NCI-H187 (cell line): ENCODE results near the gene GADD45GIP1.
A peak's percentile ranks its signal among the peaks of the same experiment; 100 is the strongest.
"Not testable (repeated sequence)": the region's sequence is repeated elsewhere in the genome, so short reads cannot be mapped to it uniquely, and the experiment has no call there.

Experiments used
- DNase-seq, 2 experiments: peaks; one replicate each; lab custom pipeline; 2025; lab: John Stamatoyannopoulos, UW

GADD45GIP1 gene

DNA sequence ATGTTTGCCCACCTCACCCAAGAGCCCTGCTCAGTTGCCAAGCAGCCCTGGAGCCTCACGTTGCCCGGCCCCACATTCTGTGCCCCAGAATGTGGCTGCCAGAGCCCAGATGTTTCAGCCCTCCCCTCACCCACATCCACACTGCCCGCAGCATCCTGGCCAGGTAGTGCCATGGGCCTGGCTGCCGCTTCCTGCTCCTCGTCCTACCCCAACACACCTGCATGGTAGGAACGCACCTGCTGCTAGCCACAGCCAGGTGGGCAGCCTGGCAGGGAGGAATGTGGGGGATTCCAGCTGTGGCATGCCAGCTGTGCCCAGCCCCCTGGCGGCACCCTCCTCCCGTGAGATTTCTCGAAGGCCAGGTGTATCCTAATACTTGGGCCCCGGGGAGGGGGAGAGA lies 30.8 kb upstream of the GADD45GIP1 start:
- no peak for DNase-seq

DNA sequence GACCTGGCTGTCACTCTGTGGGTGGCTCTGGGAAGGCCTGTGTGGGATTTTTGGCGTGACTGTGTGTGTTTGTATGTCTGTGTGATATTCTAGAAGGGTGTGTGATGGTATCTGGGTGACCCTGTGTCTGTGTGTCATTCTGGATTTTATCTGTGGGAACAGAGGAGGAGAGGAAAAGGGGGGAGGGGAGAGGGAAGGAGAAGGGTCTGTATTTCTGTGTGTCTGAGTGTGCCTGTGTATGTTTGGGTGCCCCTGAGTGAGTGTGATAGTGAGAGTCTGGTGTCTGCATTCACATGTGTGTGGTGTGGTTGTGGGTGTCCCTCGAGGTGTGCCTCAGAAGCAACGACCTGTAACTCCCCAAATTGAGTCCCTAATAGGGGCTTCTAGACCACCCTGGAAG lies 30.2 kb upstream of the GADD45GIP1 start:
- no peak for DNase-seq

DNA sequence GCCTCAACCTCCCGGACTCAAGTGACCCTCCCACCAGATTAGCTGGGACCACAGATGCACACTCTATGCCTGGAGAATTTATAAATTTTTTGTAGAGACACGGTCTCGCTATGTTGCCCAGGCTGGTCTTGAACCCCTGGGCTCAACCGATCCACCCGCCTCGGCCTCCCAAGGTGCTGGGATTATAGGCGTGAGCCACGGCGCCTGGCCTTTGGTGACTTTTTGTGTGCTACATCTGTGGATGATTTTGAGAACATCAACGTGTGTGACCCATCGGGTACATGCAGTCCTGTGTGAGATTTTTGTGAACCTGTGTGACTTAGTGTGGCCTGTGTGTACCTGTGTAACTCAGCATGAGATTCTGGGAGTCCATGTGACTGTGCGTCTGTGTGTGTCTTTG lies 29.7 kb upstream of the GADD45GIP1 start:
- no peak for DNase-seq

DNA sequence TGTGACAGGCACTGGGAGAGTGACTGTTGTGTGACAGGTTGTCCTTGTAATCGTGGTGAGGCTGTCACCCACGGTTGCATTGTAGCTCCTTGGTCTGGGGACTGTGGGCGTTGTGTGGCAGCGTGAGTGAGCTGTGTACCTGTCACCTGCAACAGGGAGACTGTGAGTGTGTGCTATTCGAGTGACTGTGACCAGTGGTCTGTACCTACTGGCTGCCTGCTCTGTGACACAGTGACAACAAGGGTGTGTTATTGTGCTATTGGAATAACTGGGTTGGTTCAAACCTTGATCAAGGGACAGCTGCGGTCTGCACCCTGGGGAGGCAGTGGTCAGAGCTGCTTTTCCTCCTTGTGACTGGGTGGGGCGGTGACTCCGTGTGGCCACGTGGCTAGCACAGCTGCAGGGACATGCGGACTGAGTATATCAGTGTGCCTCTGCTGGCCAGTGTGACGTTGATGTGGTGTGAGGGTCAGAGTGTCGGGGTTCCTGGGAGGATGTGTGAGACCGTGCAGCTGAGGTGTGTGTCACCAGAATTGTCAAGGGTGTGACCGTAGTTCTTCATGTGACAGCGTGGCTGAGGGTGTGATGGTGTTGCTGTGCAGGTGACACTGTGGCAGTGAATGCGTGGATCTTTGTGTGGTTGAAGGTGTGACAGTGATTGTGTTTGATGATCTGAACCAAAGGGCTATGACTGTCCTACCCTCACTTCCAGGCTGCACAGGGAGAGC lies 28.2 kb upstream of the GADD45GIP1 start:
- DNase-seq, result no peak

DNA sequence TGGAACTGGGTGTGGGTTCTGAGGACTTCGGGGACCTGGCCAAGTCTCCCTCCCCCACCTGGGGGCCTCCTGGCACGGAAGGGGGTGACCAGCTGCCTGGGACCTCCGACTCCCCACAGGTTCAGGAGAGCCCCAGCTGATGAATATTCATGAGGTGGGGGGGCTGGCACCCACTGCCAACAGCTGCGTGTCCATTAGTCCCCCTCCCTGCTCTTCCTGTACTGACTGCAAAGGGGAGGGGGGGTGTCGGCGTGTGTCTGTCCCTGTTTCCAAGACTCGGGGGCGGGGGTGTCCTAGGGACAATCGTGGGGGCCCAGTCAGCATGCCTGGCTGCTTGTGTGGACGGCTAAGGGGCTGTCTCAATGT lies 27.6 kb upstream of the GADD45GIP1 start:
- DNase-seq, result no peak

DNA sequence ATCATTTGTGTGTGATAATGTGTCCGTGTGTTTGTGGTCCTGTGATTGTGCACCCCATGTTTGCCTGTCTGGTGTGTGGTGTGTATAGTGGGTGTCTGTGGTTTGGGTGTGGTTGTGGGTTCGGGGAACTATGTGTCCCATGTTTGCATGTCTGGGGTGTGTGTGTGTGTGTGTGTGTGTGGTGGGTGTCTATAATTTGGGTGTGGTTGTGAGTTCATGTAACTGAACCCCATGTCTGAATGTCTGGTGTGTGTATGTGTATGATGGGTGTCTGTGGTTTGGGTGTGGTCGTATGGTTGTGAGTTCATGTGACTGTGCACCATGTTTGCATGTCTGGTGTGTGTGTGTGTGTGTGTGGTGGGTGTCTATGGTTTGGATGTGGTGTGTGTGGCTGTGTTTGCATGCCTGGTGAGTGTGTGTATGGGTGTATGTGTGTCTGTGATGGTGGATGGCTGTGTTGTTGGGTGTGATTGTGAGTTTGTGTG lies 27.2 kb upstream of the GADD45GIP1 start:
- DNase-seq, result no peak

DNA sequence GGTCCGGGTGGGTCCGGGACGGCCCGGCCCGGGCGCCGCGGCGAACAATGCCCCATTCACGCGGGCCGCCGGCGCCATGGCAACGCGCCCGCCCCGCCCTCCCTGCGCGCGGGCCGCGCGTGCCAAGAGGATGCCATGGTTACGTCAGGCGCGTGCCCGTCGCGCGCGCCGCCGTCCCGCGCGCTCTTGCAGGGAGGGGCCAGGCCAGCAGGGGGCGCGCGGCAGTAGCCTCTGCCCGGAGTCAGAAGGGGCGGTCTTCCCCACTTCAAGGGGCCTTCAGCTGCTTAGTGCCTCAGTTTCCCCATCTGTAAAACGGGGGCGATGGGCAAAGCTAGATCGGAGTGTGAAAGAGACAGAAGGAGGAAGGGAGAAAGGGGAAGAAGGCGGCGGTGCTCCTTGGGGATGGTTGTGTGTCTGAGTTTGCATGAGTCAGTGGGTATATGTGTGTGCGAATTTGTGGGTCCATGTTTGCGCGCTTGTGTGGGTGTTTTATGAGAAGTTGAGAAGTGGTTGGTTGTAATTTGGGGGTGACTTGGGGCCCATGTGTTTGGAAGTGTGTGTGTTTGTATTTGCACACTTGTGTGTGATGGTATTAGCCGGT lies 26.6 kb upstream of the GADD45GIP1 start:
- DNase-seq, result peak; percentile 22 to 28

DNA sequence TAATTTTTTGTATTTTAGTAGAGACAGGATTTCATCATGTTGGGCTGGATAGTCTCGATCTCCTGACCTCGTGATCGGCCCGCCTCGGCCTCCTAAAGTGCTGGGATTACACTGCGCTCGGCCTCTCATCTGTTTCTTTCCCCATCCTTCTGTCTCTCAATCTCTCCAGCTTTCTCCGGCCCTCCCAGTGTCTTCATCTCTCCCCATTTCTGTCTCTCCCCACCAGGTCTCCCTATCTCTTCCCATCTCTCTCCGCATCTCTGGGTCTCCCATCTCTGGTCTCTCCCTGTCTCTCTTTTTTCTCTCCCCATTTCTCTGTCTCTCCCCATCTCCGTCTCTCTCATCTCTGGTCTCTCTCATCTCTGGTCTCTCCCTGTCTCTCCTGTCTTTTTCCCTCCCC lies 26.1 kb upstream of the GADD45GIP1 start:
- no peak for DNase-seq

DNA sequence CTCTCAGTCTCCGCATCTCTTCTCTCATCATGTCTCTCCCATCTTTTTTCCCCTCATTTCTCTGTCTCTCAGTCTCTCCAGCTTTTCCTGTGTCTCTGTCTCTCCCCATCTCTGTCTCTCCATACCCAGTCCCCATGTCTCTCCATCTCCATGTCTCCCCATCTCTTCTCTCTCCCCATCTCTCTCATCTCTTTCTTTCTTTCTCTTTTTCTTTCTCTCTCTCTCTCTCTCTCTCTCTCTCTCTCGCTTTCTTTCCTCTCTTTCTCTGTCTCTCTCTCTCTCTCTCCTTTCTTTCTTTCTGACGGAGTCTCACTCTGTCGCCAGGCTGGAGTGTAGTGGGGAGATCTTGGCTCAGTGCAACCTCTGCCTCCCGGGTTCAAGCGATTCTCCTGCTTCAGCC lies 25.6 kb upstream of the GADD45GIP1 start:
- DNase-seq, result no peak

DNA sequence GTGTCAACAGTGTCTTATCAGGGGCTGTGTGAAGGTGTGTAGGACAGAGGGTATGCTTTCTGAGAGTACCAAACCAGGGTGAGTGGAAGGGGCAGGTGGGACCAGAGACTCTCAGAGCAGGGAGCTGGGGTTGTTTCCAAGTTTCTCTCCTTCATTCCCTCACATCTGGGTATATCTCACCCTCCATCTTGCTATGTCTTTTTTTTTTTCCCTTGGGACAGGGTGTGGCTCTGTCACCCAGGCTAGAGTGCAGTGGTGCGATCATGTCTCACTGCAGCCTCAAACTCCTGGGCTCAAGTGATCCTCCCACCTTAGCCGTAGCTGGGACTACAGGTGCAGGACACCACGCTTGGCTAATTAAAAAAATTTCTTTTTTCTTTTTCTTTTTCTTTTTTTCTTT lies 23.0 kb upstream of the GADD45GIP1 start:
- DNase-seq, result no peak

DNA sequence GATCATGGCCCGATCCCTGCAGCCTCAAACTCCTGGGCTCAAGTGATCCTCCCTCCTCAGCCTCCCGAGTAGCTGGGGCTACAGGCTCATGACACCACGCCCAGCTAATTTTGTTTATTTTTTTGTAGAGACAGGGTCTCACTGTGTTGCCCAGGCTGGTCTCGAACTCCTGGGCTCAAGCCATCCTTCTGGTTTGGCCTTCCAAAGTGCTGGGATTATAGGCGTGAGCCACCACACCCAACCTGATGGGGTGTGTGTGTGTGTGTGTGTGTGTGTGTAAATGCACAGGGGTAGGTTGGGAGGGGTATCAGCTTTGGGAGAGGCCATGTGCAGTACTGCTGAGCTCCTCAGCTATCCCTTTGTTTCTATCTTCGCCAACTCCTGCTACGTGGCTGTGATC lies 19.1 kb upstream of the GADD45GIP1 start:
- not testable (repeated sequence) for DNase-seq

DNA sequence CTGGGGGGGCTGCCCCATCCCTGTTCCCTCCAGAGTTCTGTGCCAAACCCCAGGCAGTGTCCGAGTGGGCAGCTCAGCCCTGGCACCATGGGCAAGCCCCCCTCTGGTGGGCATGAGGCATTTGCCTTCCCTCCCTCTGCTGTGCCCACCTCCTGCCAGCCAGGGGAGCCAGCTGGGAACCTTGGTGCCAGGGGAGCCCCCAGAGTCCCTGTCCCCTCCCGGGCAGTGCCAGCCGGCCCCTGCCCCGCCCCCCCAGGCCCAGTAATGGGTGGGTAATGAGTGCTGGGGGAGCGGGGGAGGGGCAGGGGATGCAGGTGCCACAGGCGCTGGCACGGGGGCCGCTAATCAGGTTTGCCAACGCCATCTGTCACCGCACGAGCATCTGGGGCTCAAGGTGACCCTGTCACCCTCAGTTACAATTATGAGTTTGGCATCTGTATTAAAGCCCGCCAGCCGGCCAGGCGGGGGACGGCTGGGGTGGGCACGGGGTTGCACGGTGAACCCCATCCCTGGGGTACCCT lies 18.3 kb upstream of the GADD45GIP1 start:
- no peak for DNase-seq

DNA sequence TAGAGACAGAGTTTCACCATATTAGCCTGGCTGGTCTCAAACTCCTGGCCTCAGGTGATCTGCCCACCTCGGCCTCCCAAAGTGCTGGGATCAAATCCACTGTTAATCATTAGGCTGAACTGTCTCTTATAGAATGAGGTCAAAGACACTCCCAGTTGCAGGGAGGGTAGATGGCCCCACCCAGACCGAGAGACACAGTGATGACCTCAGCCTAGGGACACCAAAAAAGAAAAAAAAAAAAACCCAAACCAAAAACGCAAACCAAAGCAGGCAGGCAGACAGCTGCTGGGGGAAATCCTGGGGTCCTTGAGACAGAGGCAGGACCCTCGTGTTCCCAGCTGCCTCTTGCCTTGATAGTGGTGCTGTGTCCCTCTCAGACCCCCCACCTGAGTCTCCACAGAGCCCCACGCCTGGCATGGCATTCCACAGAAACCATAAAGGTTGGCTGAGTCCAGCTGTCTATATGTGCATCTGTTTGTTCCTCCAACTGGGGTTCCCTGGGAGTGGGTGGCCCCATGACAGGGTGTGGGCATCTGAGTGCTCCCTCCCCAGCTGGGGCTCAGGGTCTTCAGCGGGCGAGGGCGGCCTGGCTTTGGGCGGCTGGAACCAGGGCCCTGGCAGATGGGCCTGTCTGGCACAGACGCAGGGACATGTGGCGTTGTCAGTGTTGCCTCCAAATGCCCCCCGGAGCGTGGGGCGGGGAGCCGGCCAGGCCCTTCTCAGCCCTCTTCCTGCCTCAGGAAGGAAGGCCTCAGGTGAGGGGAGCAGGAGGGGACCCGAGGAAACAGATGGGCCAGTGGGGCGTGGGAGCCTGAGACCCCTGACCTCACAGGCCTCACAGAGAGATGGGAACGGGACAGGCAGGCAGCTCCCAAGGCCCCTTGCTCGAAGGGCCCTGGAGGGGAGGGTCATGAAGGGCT lies 17.5 kb upstream of the GADD45GIP1 start:
- no peak for DNase-seq

DNA sequence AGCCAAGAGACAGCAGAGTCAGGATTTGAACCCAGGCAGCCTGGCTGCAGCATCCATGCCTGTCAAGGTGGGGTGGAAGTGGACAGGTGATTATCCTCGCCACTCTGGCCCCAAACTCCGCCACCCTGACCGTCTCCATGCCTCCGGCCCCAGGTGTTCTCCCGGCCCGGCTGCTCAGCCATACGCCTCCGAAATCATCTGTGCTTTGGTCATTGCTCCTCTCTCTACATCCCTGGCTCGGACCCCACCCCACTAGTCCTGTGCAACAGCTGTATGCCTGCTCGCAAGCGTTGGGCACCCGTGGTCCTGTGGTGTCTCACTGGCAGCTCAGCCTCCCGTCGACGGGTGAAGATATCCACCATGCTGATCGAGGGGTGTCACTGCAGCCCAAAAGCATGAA lies 16.2 kb upstream of the GADD45GIP1 start:
- DNase-seq, result no peak

DNA sequence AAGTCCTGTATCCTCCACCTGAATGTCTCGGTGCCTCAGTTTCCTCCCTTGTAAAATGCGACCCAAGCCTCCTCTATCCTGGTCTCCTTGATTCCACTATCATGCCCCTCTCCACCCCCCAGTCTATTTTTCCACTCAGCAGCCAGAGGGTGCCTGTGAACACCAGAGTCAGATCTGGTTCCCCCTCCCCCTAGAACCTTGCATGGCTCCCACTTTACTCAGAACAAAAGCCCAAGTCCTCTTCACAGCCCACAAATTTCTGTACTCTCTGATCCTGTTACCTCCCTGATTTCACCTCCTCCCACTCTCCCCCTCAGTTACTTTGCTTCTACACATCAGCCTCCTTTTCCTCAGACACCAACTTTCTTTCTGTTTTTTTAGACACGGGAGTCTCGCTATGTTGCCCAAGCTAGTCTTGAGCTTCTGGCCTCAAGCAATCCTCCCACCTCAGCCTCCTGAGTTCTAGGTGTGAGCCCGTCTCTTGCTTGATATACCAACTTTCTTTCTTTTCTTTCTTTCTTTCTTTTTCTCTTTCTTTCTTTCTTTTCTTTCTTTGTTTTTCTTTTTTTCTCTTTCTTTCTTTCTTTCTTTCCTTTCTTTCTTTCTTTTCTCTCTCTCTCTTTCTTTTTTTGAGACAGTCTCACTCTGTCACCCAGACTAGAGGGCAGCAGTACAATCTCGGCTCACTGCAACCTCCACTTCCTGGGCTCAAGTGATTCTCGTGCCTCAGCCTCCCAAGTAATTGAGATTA lies 13.2 kb upstream of the GADD45GIP1 start:
- DNase-seq, result no peak

DNA sequence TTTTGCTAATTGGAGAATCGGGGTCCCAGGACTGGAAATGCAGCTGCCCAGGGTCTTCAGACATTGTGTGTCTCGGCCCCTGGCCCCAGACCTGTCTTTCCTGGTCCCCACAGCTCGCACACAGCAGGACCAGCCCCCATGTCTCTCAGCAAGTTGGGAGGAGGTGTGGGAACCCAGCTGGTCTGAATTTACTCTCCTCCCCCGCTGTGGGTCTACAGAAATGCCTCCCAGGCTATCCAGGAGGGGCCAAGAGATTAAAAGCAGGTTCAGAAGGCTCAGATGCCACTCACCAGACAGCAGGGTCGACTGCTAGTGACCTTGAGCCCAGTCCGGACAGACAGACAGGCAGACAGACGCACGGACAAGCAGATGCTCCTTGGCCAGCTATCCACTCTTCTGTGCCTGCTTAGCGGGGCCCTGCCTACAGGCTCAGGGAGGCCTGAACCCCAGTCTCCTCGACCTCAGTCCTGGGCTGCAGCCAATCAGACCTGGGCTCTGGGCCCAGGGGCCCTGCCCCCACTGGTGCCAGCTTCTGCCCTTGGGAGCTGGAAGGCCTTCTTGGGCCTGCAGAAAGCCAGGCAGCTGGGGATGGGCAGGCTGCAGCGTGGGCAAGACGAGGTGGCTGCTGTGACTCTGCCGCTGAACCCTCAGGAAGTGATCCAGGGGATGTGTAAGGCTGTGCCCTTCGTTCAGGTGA lies 12.4 kb upstream of the GADD45GIP1 start, which contains the start of gene DAND5:
Gene DAND5 (plus strand): TSS at position 285 of the 697 bp plus-strand sequence. CDS start 85 bp downstream, at position 370.
- no peak for DNase-seq

DNA sequence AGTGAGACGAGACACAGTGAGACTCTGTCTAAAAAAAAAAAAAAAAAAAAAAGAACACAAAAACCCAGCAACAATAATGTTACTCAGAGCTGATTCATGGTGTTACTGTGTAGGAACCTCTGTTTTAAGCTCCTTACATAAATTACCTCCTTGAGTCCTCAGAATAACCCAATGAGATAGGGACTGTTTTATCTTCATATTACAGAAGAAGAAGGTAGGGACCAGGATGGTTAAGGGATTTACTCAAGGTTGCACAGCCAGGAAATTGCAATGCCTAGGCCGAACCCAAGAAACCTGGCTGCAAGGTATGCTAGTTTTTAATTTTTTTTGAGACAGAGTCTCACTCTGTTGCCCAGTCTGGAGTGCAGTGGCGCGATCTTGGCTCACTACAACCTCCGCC lies 10.9 kb upstream of the GADD45GIP1 start:
- DNase-seq, result no peak

DNA sequence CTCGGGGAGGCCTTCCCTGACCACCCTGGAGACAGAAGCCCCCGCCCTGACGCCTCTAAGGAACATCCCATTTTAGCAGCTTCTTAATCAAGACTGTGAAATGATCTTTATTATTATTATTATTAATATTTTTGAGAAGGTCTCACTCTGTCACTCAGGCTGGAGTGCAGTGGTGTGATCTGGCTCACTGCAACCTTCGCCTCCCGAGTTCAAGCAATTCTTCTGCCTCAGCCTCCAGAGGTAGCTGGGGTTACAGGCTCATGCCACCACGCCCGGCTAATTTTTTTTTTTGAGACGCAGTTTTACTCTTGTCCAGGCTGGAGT lies 8.8 kb upstream of the GADD45GIP1 start:
- DNase-seq, result no peak

DNA sequence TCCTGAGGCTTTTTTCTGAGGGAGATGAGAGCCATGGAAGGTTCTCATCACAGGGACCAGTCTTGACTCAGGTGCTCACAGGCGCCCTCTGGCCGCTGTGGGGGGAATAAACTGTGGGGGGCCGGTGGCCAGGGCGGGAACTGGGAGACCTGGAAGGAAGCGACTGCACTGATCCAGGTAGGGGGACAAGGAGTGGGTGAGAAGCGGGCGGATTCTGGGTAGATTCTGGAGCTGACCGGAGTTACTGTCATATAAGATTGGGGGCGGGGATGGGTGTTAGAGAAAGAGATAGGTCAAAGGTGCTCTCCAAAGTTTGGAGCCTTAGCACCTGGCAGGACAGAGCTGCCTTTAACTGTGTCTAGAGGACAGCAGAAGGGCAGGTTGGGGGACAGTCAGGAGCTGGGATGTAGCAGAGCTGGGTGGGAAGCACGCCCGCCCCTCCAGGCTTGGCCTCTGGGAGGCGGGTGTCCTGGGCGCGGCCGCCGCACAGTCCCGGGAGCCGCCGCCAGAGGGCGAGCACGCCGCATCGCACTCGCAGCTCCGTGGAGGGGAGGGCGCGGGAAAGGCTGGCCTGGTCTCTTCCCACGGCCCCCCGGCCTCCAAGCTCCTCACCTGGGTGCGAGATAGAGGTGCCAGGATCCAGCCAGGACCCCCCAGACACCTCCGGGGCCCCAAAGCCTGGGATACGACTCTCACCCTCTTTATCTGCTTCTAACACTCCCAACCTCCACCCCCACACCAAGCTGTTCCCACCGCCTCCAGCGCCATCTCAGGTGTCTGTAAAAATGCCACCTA lies 8.2 kb upstream of the GADD45GIP1 start:
- DNase-seq, result peak; percentile 7 to 29

DNA sequence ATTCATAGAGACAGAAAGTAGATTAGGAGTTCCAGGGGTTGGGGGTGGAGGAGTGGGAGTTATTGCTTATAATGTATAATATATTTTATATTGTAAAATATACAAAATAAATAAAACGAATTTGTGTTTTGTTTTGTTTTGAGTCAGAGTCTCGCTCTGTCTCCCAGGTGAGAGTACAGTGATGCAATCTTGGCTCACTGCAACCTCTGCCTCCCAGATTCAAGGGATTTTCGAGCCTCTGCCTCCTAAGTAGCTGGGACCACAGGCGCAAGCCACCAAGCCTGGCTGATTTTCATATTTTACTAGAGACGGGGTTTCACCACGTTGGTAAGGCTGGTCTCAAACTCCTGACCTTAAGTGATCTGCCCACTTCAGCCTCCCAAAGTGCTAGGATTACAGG lies 2.5 kb upstream of the GADD45GIP1 start:
- no peak for DNase-seq
